Chondrocyte (in vitro differentiated cells): ENCODE data around the gene MARK4. TPM values are rescaled to one million over a fixed set of nuclear protein-coding genes. Genes with fewer than 3 reads are reported as not detected.

Experiments used
- DNase-seq: peaks from one replicate; pipeline ENCODE4 v3.0.0; 2021; ENCODE audit warnings: mixed read lengths, low spot score
- H3K27ac Mint-ChIP-seq: one replicate; pipeline ENCODE4 v1.8.0; 2021; ENCODE audit warnings: mild to moderate bottlenecking, moderate library complexity, mixed read lengths; ENCODE audit not compliant: unreplicated experiment
- H3K27me3 Mint-ChIP-seq: 2 replicates; pipeline ENCODE4 v1.8.0; 2021; ENCODE audit warnings: low read depth, mixed read lengths
- H3K36me3 Mint-ChIP-seq: 2 replicates; pipeline ENCODE4 v1.8.0; 2021; ENCODE audit warnings: low read depth, mixed read lengths
- H3K4me1 Mint-ChIP-seq: 2 replicates; pipeline ENCODE4 v1.8.0; 2021; ENCODE audit warnings: low read depth, mild to moderate bottlenecking, mixed read lengths
- H3K4me3 Mint-ChIP-seq: one replicate; pipeline ENCODE4 v1.8.0; 2021; ENCODE audit warnings: mild to moderate bottlenecking, moderate library complexity, mixed read lengths; ENCODE audit not compliant: unreplicated experiment
- H3K9me3 Mint-ChIP-seq: 2 replicates; pipeline ENCODE4 v1.8.0; 2021; ENCODE audit warnings: low read depth, mixed read lengths
- total RNA-seq: library from RNA; stranded (reverse); gene quantifications from 3 replicates; pipeline ENCODE4 v1.2.1, GENCODE V29; 2021
- TF ChIP-seq, protein P1 (sequence below): fragments of 200-600 bp; sonication (generic); IDR thresholded peaks from 2 replicates; pipeline ENCODE4 v1.5.0; 2021; ENCODE audit warnings: antibody characterized with exemption, mild to moderate bottlenecking, moderate library complexity

MARK4 gene
- total RNA-seq, 1 donor from 2014 or later, result 46.3 TPM

DNA sequence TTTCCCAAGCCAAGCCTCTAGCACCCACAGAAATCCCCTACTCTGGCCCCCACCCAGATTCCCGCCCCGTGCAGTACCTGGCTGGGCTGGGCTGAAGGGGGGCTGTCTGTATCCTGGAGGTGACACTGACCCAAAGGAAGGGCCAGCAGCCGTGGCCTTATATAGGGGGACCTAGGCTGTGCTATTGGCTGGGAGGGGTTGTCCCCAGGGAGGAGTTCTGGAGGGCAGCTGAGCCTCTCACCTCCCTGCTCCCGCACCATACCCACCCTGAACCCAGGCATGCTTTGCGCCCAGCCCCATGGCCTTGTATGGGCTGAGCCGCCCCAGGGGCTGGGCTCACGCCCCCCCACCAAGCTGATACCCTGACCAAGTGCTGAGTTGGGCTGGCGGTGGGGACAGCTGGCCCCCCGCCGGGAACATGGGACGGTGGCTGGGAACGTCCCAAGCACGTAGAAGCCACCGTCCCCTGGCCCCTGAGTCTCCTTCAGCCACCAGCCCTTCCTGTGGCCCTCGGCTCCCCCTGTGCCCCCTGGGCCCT, 71.7 kb downstream of the MARK4 start, which contains the start of gene CKM:
Gene CKM (minus strand): TSS at position 132 of the 538 bp plus-strand sequence. CDS start 3,162 bp downstream, outside the sequence.
- DNase-seq, result no peak
- no peak within 1 kb of the TSS for H3K27ac Mint-ChIP-seq
- peaks cover 5% of the 10 kb centered on the region for H3K27me3 Mint-ChIP-seq

DNA sequence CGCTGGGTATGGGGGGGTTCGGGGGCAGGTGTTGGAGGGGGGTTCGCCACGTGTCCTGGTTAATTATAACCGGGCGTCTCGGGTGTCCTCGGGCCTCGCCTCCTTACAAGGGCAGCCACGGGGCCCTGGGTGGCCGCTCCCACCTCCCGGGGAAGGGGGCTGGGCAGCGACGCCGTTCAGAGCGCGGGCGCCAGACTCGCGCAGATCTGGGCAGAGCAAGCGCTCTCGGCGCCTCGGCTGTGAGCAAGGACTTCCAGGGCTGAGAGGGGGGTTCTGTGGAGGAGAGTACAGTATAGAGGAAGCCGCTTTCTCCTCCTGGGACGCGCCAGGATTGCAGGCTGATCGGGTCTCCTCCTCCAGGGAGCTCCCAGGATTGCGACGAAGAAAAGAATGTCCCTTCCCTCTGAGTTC, 72.6 kb downstream of the MARK4 start:
- no peaks in the 10 kb centered on the region for H3K9me3 Mint-ChIP-seq
- DNase-seq, result no peak
- H3K36me3 Mint-ChIP-seq, result no peaks in the 10 kb centered on the region
- no peak overlapping the region for H3K27ac Mint-ChIP-seq
- H3K27me3 Mint-ChIP-seq, result no peaks in the 10 kb centered on the region
- peak overlapping the region; percentile 55 for H3K4me3 Mint-ChIP-seq
- TF ChIP-seq, protein P1, sequence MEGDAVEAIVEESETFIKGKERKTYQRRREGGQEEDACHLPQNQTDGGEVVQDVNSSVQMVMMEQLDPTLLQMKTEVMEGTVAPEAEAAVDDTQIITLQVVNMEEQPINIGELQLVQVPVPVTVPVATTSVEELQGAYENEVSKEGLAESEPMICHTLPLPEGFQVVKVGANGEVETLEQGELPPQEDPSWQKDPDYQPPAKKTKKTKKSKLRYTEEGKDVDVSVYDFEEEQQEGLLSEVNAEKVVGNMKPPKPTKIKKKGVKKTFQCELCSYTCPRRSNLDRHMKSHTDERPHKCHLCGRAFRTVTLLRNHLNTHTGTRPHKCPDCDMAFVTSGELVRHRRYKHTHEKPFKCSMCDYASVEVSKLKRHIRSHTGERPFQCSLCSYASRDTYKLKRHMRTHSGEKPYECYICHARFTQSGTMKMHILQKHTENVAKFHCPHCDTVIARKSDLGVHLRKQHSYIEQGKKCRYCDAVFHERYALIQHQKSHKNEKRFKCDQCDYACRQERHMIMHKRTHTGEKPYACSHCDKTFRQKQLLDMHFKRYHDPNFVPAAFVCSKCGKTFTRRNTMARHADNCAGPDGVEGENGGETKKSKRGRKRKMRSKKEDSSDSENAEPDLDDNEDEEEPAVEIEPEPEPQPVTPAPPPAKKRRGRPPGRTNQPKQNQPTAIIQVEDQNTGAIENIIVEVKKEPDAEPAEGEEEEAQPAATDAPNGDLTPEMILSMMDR, result no peak
- peaks cover 12% of the 10 kb centered on the region for H3K4me1 Mint-ChIP-seq

More for the DNA sequence above, 71.7 kb downstream of the MARK4 start, which contains the start of gene CKM:
- peak within 1 kb of the TSS; percentile 55 for H3K4me3 Mint-ChIP-seq
- no peaks in the 10 kb centered on the region for H3K36me3 Mint-ChIP-seq
- peaks cover 12% of the 10 kb centered on the region for H3K4me1 Mint-ChIP-seq
- no peaks in the 10 kb centered on the region for H3K9me3 Mint-ChIP-seq
- TF ChIP-seq, protein P1, result no peak

DNA sequence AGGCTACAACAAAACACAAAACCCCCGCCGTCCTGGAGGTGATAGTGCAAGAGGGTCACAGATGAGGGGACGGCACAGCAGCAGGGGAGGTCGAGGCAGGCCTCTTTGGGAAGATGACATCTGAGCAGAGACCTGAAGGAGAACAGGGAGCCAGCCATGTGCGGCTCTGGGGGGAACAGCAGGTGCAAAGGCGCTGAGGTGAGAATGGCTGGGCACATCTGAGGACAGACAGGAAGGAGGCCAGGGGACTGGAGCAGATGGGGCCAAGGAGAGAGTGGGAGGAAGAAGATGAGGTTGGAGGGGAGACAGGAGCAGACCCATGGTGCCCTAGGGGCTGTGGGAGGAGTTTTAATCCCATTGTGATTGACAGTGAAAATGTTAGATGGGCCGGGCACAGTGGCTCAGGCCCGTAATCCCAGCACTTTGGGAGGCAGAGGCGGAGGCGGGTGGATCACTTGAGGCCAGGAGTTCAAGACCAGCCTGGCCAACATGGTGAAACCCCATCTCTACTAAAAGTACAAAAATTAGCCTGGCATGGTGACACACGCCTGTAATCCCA, 73.4 kb downstream of the MARK4 start:
- Mint-ChIP-seq H3K4me3 (peak overlapping the region; percentile 55), H3K27ac (no peak overlapping the region)

DNA sequence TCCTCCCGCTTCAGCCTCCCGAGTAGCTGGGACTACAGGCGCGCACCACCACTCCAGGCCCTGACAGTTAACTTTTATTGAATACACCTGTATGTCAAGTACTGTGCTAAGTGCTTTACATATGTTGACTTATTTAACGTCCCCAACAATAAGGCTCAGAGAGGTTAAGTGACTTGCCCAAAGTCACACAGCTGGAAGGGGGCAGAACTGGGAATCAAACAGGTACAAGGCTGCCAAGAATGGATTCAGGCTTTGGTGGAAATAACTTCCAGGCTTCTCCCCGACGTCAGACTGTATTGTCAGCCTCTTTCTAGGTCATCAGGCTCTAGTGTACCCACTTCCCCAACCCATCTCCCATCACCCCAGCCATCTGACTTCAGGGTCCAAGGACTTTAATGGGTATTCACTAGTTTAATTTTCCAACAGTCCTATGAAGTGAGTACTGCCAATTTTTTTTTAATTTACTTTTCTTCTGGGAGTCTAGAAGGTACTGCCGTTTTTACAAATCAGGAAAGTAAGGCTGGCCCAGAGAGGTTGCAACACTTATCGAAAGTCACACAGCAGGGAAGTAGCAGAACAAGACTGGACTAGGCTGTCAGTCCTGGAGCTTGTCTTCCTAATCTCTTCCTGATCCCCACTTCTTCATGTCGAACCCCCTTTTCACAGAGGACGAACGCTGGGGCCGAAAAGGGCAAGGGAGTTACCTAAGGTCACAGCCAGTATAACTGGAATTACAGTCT, 76.5 kb downstream of the MARK4 start:
- H3K9me3 Mint-ChIP-seq, result no peaks in the 10 kb centered on the region
- no peak overlapping the region for H3K27ac Mint-ChIP-seq
- no peak for DNase-seq
- peaks cover 12% of the 10 kb centered on the region for H3K4me1 Mint-ChIP-seq
- H3K4me3 Mint-ChIP-seq, result no peak overlapping the region
- no peaks in the 10 kb centered on the region for H3K27me3 Mint-ChIP-seq
- TF ChIP-seq, protein P1, result no peak
- H3K36me3 Mint-ChIP-seq, result no peaks in the 10 kb centered on the region

More for the DNA sequence above, 73.4 kb downstream of the MARK4 start:
- Mint-ChIP-seq H3K27me3 (no peaks in the 10 kb centered on the region), H3K36me3 (no peaks in the 10 kb centered on the region), H3K4me1 (peaks cover 12% of the 10 kb centered on the region), H3K9me3 (no peaks in the 10 kb centered on the region)
- TF ChIP-seq, protein P1, result no peak
- DNase-seq, result no peak

DNA sequence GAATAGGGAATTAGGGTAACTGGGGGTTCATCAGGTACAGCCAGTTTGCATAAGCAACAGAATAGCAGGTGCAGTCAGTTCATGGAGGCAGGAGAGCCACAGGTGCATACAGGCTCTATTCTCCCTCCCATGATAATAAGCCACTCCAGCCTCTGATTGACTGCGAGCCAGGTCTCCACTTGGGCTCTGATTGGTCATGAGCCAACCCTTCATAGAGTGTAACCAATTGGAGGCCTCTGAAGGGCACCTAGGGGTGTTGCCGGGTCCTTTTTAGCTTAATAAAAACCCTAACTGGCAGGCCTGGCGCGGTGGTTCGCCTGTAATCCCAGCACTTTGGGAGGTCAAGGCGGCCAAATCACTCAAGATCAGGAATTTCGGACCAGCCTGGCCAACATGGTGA, 80.3 kb downstream of the MARK4 start:
- peaks cover 1% of the 10 kb centered on the region for H3K4me1 Mint-ChIP-seq
- no peaks in the 10 kb centered on the region for H3K36me3 Mint-ChIP-seq
- TF ChIP-seq, protein P1, result no peak
- H3K27ac Mint-ChIP-seq, result no peak overlapping the region
- no peak for DNase-seq
- no peaks in the 10 kb centered on the region for H3K9me3 Mint-ChIP-seq
- H3K4me3 Mint-ChIP-seq, result no peak overlapping the region
- H3K27me3 Mint-ChIP-seq, result no peaks in the 10 kb centered on the region
